H9 (cell line): Measurements from ENCODE around the gene ZNF783. TPM values are rescaled to one million over a fixed set of nuclear protein-coding genes. Genes with fewer than 3 reads are reported as not detected.

Experiments used
- DNase-seq: peaks from one replicate; pipeline ENCODE4 v3.0.0-alpha.2; 2017
- H2AFZ ChIP-seq: one replicate; pipeline ENCODE4 v1.6.1; 2013; ENCODE audit warnings: mild to moderate bottlenecking, low read length, control low read depth, moderate library complexity
- H2AK5ac ChIP-seq: 2 replicates; pipeline ENCODE4 v1.6.1; 2013; ENCODE audit warnings: low read length, control low read depth, mixed read lengths; ENCODE audit not compliant: insufficient read length
- H2BK120ac ChIP-seq: one replicate; pipeline ENCODE4 v1.6.1; 2013; ENCODE audit warnings: low read depth, mild to moderate bottlenecking, low read length, control low read depth, inconsistent platforms; ENCODE audit not compliant: poor library complexity, severe bottlenecking
- H2BK12ac ChIP-seq: 2 replicates; pipeline ENCODE4 v1.6.1; 2013; ENCODE audit warnings: low read length, control low read depth, mixed read lengths, low read depth; ENCODE audit not compliant: insufficient read length
- H2BK15ac ChIP-seq: 2 replicates; pipeline ENCODE4 v1.6.1; 2013; ENCODE audit warnings: low read depth, low read length, control low read depth
- H2BK20ac ChIP-seq: one replicate; pipeline ENCODE4 v1.6.1; 2013; ENCODE audit warnings: low read depth, mild to moderate bottlenecking, low read length, control low read depth, inconsistent platforms; ENCODE audit not compliant: poor library complexity, severe bottlenecking
- H2BK5ac ChIP-seq: 2 replicates; pipeline ENCODE4 v1.6.1; 2013; ENCODE audit warnings: low read length, control low read depth, mixed read lengths; ENCODE audit not compliant: insufficient read length
- H3K14ac ChIP-seq: 2 replicates; pipeline ENCODE4 v1.6.1; 2013; ENCODE audit warnings: low read length, control low read depth; ENCODE audit not compliant: insufficient read depth
- H3K18ac ChIP-seq: 2 replicates; pipeline ENCODE4 v1.6.1; 2013; ENCODE audit warnings: low read depth, mild to moderate bottlenecking, mixed read lengths, low read length, control low read depth; ENCODE audit not compliant: insufficient read length
- H3K23ac ChIP-seq: 2 replicates; pipeline ENCODE4 v1.6.1; 2013; ENCODE audit warnings: low read length, control low read depth, mixed read lengths, low read depth; ENCODE audit not compliant: insufficient read length
- H3K23me2 ChIP-seq: 2 replicates; pipeline ENCODE4 v1.6.1; 2013; ENCODE audit warnings: low read depth, mild to moderate bottlenecking, mixed read lengths, low read length, control low read depth; ENCODE audit not compliant: insufficient read length, poor library complexity, severe bottlenecking
- H3K27ac ChIP-seq: 2 replicates; pipeline ENCODE4 v1.5.1; 2013; ENCODE audit warnings: low read length, control low read depth, mixed read lengths, low read depth; ENCODE audit not compliant: insufficient read length
- H3K27me3 ChIP-seq: 2 replicates; pipeline ENCODE4 v1.6.1; 2013; ENCODE audit warnings: low read length, control low read depth, inconsistent platforms; ENCODE audit not compliant: insufficient read depth
- H3K4ac ChIP-seq: 2 replicates; pipeline ENCODE4 v1.6.1; 2013; ENCODE audit warnings: low read depth, mild to moderate bottlenecking, control low read depth, inconsistent platforms, low read length, moderate library complexity
- H3K4me1 ChIP-seq: 2 replicates; pipeline ENCODE4 v1.6.1; 2013; ENCODE audit warnings: low read length, control low read depth, inconsistent platforms; ENCODE audit not compliant: insufficient read depth
- H3K4me2 ChIP-seq: 2 replicates; pipeline ENCODE4 v1.6.1; 2013; ENCODE audit warnings: low read length, control low read depth, mixed read lengths; ENCODE audit not compliant: insufficient read length, insufficient read depth
- H3K56ac ChIP-seq: 2 replicates; pipeline ENCODE4 v1.6.1; 2013; ENCODE audit warnings: low read depth, mild to moderate bottlenecking, mixed read lengths, low read length, control low read depth; ENCODE audit not compliant: insufficient read length
- H3K79me1 ChIP-seq: 2 replicates; pipeline ENCODE4 v1.6.1; 2013; ENCODE audit warnings: low read depth, mild to moderate bottlenecking, moderate library complexity, low read length, control low read depth, inconsistent platforms; ENCODE audit not compliant: insufficient read depth, poor library complexity, severe bottlenecking
- H3K79me2 ChIP-seq: 2 replicates; pipeline ENCODE4 v1.6.1; 2013; ENCODE audit warnings: low read length, control low read depth, inconsistent platforms; ENCODE audit not compliant: insufficient read depth
- H3K9ac ChIP-seq: 2 replicates; pipeline ENCODE4 v1.6.1; 2013; ENCODE audit warnings: low read length, control low read depth, mixed read lengths; ENCODE audit not compliant: insufficient read length; ENCODE audit errors: extremely low read depth
- H3K9me3 ChIP-seq: one replicate; pipeline ENCODE4 v1.6.1; 2013; ENCODE audit warnings: low read depth, low read length, inconsistent platforms; ENCODE audit not compliant: control insufficient read depth
- H3T11ph ChIP-seq: one replicate; pipeline ENCODE4 v1.6.1; 2013; ENCODE audit warnings: mild to moderate bottlenecking, low read length, control low read depth, inconsistent platforms
- H4K20me1 ChIP-seq: one replicate; pipeline ENCODE4 v1.6.1; 2013; ENCODE audit not compliant: control insufficient read depth, insufficient read length, insufficient read depth
- H4K5ac ChIP-seq: 2 replicates; pipeline ENCODE4 v1.6.1; 2013; ENCODE audit warnings: low read depth, mild to moderate bottlenecking, mixed read lengths, low read length, control low read depth; ENCODE audit not compliant: insufficient read length
- H4K8ac ChIP-seq: replicated peaks from 2 replicates; pipeline ENCODE4 v1.6.1; 2013; ENCODE audit warnings: low read length, control low read depth, mixed read lengths, low read depth; ENCODE audit not compliant: insufficient read length
- H4K91ac ChIP-seq: 2 replicates; pipeline ENCODE4 v1.6.1; 2013; ENCODE audit warnings: low read depth, mild to moderate bottlenecking, moderate library complexity, mixed read lengths, low read length, control low read depth; ENCODE audit not compliant: insufficient read length
- H3K27ac Mint-ChIP-seq, 3 experiments: 2 replicates in 2 of 3; 3 replicates in 1 of 3; pipeline ENCODE4 v1.8.0; 2020 to 2021; ENCODE audit warnings: mixed read lengths in 3 of 3, mild to moderate bottlenecking in 1 of 3, moderate library complexity in 1 of 3
- H3K27me3 Mint-ChIP-seq: 2 replicates; pipeline ENCODE4 v1.8.0; 2021; ENCODE audit warnings: low read depth, mild to moderate bottlenecking, moderate library complexity, mixed read lengths
- H3K36me3 Mint-ChIP-seq, 3 experiments: 2 replicates in 2 of 3; 3 replicates in 1 of 3; pipeline ENCODE4 v1.8.0; 2020 to 2021; ENCODE audit warnings: low read depth in 3 of 3, mixed read lengths in 3 of 3; ENCODE audit not compliant: insufficient read depth in 1 of 3
- H3K4me1 Mint-ChIP-seq, 2 experiments: 2 replicates each; pipeline ENCODE4 v1.8.0; 2020; ENCODE audit warnings: mixed read lengths in 2 of 2
- H3K4me3 Mint-ChIP-seq, 2 experiments: 2 replicates in 1 of 2; 3 replicates in 1 of 2; pipeline ENCODE4 v1.8.0; 2020 to 2021; ENCODE audit warnings: mild to moderate bottlenecking in 2 of 2, mixed read lengths in 2 of 2, moderate library complexity in 1 of 2
- H3K9me3 Mint-ChIP-seq, 2 experiments: 2 replicates in 1 of 2; 3 replicates in 1 of 2; pipeline ENCODE4 v1.8.0; 2020; ENCODE audit warnings: mild to moderate bottlenecking in 2 of 2, mixed read lengths in 2 of 2, moderate library complexity in 1 of 2
- WGBS: extraction: QIAGEN DNeasy Blood & Tissue Kit; methylation state at CpG from one replicate; pipeline ENCODE4 v1.1.7; 2013; ENCODE audit warnings: missing lambda C conversion rate, low lambda C conversion rate, mixed read lengths; ENCODE audit not compliant: insufficient read length; ENCODE audit errors: extremely low coverage; 5-methylcytosine and 5-hydroxymethylcytosine counted together
- total RNA-seq: library from RNA; stranded (reverse); gene quantifications from 2 replicates; pipeline ENCODE4 v1.2.1, GENCODE V29; 2021
- TF ChIP-seq, protein P1 (sequence below): fragments of 200-600 bp; sonication (generic); conservative IDR thresholded peaks from 3 replicates; pipeline ENCODE4 v1.8.0; 2021; ENCODE audit warnings: antibody characterized with exemption, mild to moderate bottlenecking

ZNF783 gene
- total RNA-seq, 1 experiment from 2014 or later = 13.6 TPM

DNA sequence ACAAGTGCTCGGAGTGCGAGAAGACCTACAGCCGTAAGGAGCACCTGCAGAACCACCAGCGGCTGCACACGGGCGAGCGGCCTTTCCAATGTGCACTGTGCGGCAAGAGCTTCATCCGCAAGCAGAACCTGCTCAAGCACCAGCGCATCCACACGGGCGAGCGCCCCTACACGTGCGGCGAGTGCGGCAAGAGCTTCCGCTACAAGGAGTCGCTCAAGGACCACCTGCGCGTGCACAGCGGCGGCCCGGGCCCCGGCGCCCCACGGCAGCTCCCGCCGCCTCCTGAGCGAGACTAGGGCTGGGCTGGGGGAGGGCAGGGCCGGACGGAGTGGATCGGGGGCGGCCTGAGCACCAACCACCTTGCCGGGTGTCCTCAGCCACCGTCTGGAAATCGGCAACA is 37.6 kb upstream of the ZNF783 start:
- Histone ChIP-seq H3K14ac (no peak overlapping the region), H2BK15ac (no peak overlapping the region), H3K56ac (no peak overlapping the region), H3K23me2 (no peaks in the 10 kb centered on the region), H3K27ac (no peak overlapping the region), H4K91ac (no peak overlapping the region), H4K20me1 (no peaks in the 10 kb centered on the region), H3K9ac (no peak overlapping the region), H3K4ac (no peak overlapping the region), H2AFZ (no peak overlapping the region), H3K4me1 (no peaks in the 10 kb centered on the region), H4K5ac (no peak overlapping the region), H3K27me3 (no peaks in the 10 kb centered on the region), H2BK5ac (no peak overlapping the region), H3K18ac (no peak overlapping the region), H2BK20ac (no peak overlapping the region), H3K9me3 (no peaks in the 10 kb centered on the region), H3K4me2 (no peak overlapping the region), H2AK5ac (no peak overlapping the region), H3K23ac (no peak overlapping the region), H3K79me1 (no peaks in the 10 kb centered on the region), H3K79me2 (no peaks in the 10 kb centered on the region), H2BK120ac (no peak overlapping the region), H4K8ac (no peak overlapping the region), H3T11ph (no peak overlapping the region), H2BK12ac (no peak overlapping the region)
- no peak for DNase-seq
- no peaks in the 10 kb centered on the region for H3K9me3 Mint-ChIP-seq
- H3K4me3 Mint-ChIP-seq = no peak overlapping the region
- H3K4me1 Mint-ChIP-seq = peaks cover under 1 to 4% of the 10 kb centered on the region in 2 experiments; a peak in 3 of 4 replicates
- no peak overlapping the region for H3K27ac Mint-ChIP-seq
- no CpG with 5 or more reads among the region's 37 CpGs for WGBS
- H3K36me3 Mint-ChIP-seq = peaks cover 12 to 45% (median 36%) of the 10 kb centered on the region in 3 experiments
- TF ChIP-seq, protein P1, sequence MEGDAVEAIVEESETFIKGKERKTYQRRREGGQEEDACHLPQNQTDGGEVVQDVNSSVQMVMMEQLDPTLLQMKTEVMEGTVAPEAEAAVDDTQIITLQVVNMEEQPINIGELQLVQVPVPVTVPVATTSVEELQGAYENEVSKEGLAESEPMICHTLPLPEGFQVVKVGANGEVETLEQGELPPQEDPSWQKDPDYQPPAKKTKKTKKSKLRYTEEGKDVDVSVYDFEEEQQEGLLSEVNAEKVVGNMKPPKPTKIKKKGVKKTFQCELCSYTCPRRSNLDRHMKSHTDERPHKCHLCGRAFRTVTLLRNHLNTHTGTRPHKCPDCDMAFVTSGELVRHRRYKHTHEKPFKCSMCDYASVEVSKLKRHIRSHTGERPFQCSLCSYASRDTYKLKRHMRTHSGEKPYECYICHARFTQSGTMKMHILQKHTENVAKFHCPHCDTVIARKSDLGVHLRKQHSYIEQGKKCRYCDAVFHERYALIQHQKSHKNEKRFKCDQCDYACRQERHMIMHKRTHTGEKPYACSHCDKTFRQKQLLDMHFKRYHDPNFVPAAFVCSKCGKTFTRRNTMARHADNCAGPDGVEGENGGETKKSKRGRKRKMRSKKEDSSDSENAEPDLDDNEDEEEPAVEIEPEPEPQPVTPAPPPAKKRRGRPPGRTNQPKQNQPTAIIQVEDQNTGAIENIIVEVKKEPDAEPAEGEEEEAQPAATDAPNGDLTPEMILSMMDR = no peak
- 0 out of 2 replicates have a peak, but pooled peaks cover 2% of the 10 kb centered on the region for H3K27me3 Mint-ChIP-seq
